ENCODE data around the gene FAF1.

FAF1 gene

GRCh38 chr1:50976890-50977574 is 17.0 kb upstream of the FAF1 start:
- TF ChIP-seq CTCF (IDR thresholded peaks at IDR 0.05) = no peak

- TF ChIP-seq CTCF (IDR thresholded peaks at IDR 0.05) = no peak
These were observed 16.2 kb upstream of the FAF1 start for GRCh38 chr1:50976111-50976889.

- TF ChIP-seq CTCF (IDR thresholded peaks at IDR 0.05) = no peak
These were observed 15.4 kb upstream of the FAF1 start for GRCh38 chr1:50975436-50975835.

- TF ChIP-seq CTCF (IDR thresholded peaks at IDR 0.05) = no peak
These were observed 14.5 kb upstream of the FAF1 start for GRCh38 chr1:50974618-50974935.

- TF ChIP-seq CTCF (IDR thresholded peaks at IDR 0.05) = no peak
These were observed 14.0 kb upstream of the FAF1 start for GRCh38 chr1:50973875-50974617.

GRCh38 chr1:50973255-50973654 is 13.2 kb upstream of the FAF1 start:
- TF ChIP-seq CTCF (IDR thresholded peaks at IDR 0.05) = no peak

GRCh38 chr1:50972766-50973165 is 12.7 kb upstream of the FAF1 start:
- TF ChIP-seq CTCF (IDR thresholded peaks at IDR 0.05) = no peak
